H1 (cell line): ENCODE results near the gene C3orf62. TPM values are rescaled to one million over a fixed set of nuclear protein-coding genes. Genes with fewer than 3 reads are reported as not detected.

Experiments
- CREB1 ChIP-seq: IDR thresholded peaks from 2 replicates; pipeline ENCODE4 v1.6.1; 2012; ENCODE audit warnings: inconsistent platforms
- NANOG ChIP-seq: IDR thresholded peaks from 2 replicates; pipeline ENCODE4 v1.6.1; 2011; ENCODE audit warnings: low read length, low read depth, mild to moderate bottlenecking, inconsistent platforms; ENCODE audit not compliant: insufficient read depth, poor library complexity, severe bottlenecking
- TAF7 ChIP-seq: optimal IDR thresholded peaks from 2 replicates; pipeline ENCODE3; 2011; ENCODE audit warnings: low read depth, mild to moderate bottlenecking, inconsistent platforms, low read length, moderate library complexity, borderline replicate concordance
- TBP ChIP-seq: IDR thresholded peaks from 2 replicates; pipeline ENCODE4 v1.6.1; 2011; ENCODE audit warnings: low read depth, low read length, improper control_type of control experiment
- microRNA-seq, 2 experiments: library from miRNA; unstranded; fragments of <30 nt; microRNA quantifications; one replicate each; pipeline versions ENCODE4 to v1.2.0, GENCODE V29; 2016 to 2020; ENCODE audit warnings: borderline microRNAs expressed in 2 of 2, borderline number of aligned reads in 2 of 2, borderline replicate concordance in 1 of 2
- polyA plus RNA-seq, 7 experiments: library from polyadenylated mRNA; depleted of rRNA in 3 of 7; stranded (reverse) in 5 of 7; unstranded in 2 of 7; fragments of >200 nt in 5 of 7; fragments of 200-250 nt in 2 of 7; gene quantifications; 1 replicate in 5 of 7; 2 replicates in 1 of 7; 4 replicates in 1 of 7; pipeline versions ENCODE4 v1.2.1 to v1.2.3, GENCODE V29; 2011 to 2013; ENCODE audit warnings: missing spikeins in 2 of 7, mixed read lengths in 2 of 7
- small RNA-seq: library from polyadenylated mRNA; stranded (forward); fragments of <200 nt; extraction: miRNeasy Mini kit (QIAGEN cat#:217004); gene quantifications from one replicate; pipeline ENCODE3, GENCODE V24; 2013; ENCODE audit not compliant: insufficient read depth
- total RNA-seq: library from RNA; stranded (reverse); fragmentation: NEBNext Ultra II Directional; extraction: Animal tissue kit (Norgen Biotek cat#: 25700); gene quantifications from 2 replicates; pipeline ENCODE4 v1.2.1, GENCODE V29; 2021

Gene C3orf62
- total and polyA plus RNA-seq, 2 of the 8 experiments (the other 6 are each of a cell fraction or from before 2014, with no cell fraction given) = 1.1 to 3.0 TPM

GRCh38 chr3:49219132-49219531 lies 57.9 kb downstream of the C3orf62 start (continued):
- TF ChIP-seq TAF7 (no peak), CREB1 (no peak), NANOG (no peak), TBP (no peak)

Small RNA genes within 50 kb of the gene (microRNA-seq; reads per million reads assigned to microRNA genes)
- gene MIR4271 = 0 reads per million in 2 experiments

Small RNA genes within 50 kb of the gene (small RNA-seq; reads per million reads assigned to genes)
- not detected for gene AC121247.2
- not detected for gene MIR4271
- gene RF00019 = not detected

Other genes starting within 250 kb of the C3orf62 start
- gene IMPDH2, start 247.8 kb downstream of the C3orf62 start, total RNA-seq = 409 and 419 TPM in 2 replicates
- 363 and 374 TPM in 2 replicates for gene IMPDH2, start 247.8 kb downstream of the C3orf62 start, polyA plus RNA-seq (2011; rRNA removed)
- gene QRICH1, start 183.2 kb downstream of the C3orf62 start, total RNA-seq = 123 and 142 TPM in 2 replicates
- 128 and 136 TPM in 2 replicates for gene QRICH1, start 183.2 kb downstream of the C3orf62 start, polyA plus RNA-seq (2011; rRNA removed)
- gene QARS1, start 172.5 kb downstream of the C3orf62 start, total RNA-seq = 346 and 353 TPM in 2 replicates
- gene QARS1, start 172.5 kb downstream of the C3orf62 start, polyA plus RNA-seq (2011; rRNA removed) = 581 and 887 TPM in 2 replicates
- 64.9 and 65.8 TPM in 2 replicates for gene USP19, start 156.4 kb downstream of the C3orf62 start, total RNA-seq
- 46.4 and 59.2 TPM in 2 replicates for gene USP19, start 156.4 kb downstream of the C3orf62 start, polyA plus RNA-seq (2011; rRNA removed)
- 107 and 112 TPM in 2 replicates for gene LAMB2, start 144.2 kb downstream of the C3orf62 start, total RNA-seq
- 153 and 224 TPM in 2 replicates for gene LAMB2, start 144.2 kb downstream of the C3orf62 start, polyA plus RNA-seq (2011; rRNA removed)
- gene CCDC71, start 110.9 kb downstream of the C3orf62 start, total RNA-seq = 26.7 and 27.6 TPM in 2 replicates
- 57.4 and 70.7 TPM in 2 replicates for gene CCDC71, start 110.9 kb downstream of the C3orf62 start, polyA plus RNA-seq (2011; rRNA removed)
- 15.8 and 18.1 TPM in 2 replicates for gene KLHDC8B, start 105.6 kb downstream of the C3orf62 start, total RNA-seq
- gene KLHDC8B, start 105.6 kb downstream of the C3orf62 start, polyA plus RNA-seq (2011; rRNA removed) = 20.9 and 21.3 TPM in 2 replicates
- 27.8 and 28.3 TPM in 2 replicates for gene USP4, start 62.8 kb upstream of the C3orf62 start, total RNA-seq
- gene USP4, start 62.8 kb upstream of the C3orf62 start, polyA plus RNA-seq (2011; rRNA removed) = 14.2 and 16.0 TPM in 2 replicates
- gene GPX1, start 81.1 kb upstream of the C3orf62 start, total RNA-seq = 250 and 252 TPM in 2 replicates
- 757 and 854 TPM in 2 replicates for gene GPX1, start 81.1 kb upstream of the C3orf62 start, polyA plus RNA-seq (2011; rRNA removed)
- 386 and 397 TPM in 2 replicates for gene RHOA, start 134.7 kb upstream of the C3orf62 start, total RNA-seq
- 176 and 225 TPM in 2 replicates for gene RHOA, start 134.7 kb upstream of the C3orf62 start, polyA plus RNA-seq (2011; rRNA removed)
- 6.2 and 7.4 TPM in 2 replicates for gene TCTA, start 135.2 kb upstream of the C3orf62 start, total RNA-seq
- gene TCTA, start 135.2 kb upstream of the C3orf62 start, polyA plus RNA-seq (2011; rRNA removed) = 11.0 and 13.2 TPM in 2 replicates
- gene AMT, start 145.2 kb upstream of the C3orf62 start, total RNA-seq = 44.3 and 46.5 TPM in 2 replicates
- 90.1 and 92.4 TPM in 2 replicates for gene AMT, start 145.2 kb upstream of the C3orf62 start, polyA plus RNA-seq (2011; rRNA removed)
- gene NICN1, start 152.1 kb upstream of the C3orf62 start, total RNA-seq = 8.2 and 9.0 TPM in 2 replicates
- gene NICN1, start 152.1 kb upstream of the C3orf62 start, polyA plus RNA-seq (2011; rRNA removed) = 15.3 and 20.9 TPM in 2 replicates
- 137 and 138 TPM in 2 replicates for gene DAG1, start 193.0 kb upstream of the C3orf62 start, total RNA-seq
- gene DAG1, start 193.0 kb upstream of the C3orf62 start, polyA plus RNA-seq (2011; rRNA removed) = 97.5 and 125 TPM in 2 replicates